ENCODE measurements around the gene CD6. TPM values are rescaled to one million over a fixed set of nuclear protein-coding genes. Genes with fewer than 3 reads are reported as not detected.
A peak's percentile ranks its signal among the peaks of the same experiment; 100 is the strongest.

Gene CD6
- total RNA-seq, 6 experiments from 2014 or later = 0.29 to 2.4 (median 0.52) TPM

DNA sequence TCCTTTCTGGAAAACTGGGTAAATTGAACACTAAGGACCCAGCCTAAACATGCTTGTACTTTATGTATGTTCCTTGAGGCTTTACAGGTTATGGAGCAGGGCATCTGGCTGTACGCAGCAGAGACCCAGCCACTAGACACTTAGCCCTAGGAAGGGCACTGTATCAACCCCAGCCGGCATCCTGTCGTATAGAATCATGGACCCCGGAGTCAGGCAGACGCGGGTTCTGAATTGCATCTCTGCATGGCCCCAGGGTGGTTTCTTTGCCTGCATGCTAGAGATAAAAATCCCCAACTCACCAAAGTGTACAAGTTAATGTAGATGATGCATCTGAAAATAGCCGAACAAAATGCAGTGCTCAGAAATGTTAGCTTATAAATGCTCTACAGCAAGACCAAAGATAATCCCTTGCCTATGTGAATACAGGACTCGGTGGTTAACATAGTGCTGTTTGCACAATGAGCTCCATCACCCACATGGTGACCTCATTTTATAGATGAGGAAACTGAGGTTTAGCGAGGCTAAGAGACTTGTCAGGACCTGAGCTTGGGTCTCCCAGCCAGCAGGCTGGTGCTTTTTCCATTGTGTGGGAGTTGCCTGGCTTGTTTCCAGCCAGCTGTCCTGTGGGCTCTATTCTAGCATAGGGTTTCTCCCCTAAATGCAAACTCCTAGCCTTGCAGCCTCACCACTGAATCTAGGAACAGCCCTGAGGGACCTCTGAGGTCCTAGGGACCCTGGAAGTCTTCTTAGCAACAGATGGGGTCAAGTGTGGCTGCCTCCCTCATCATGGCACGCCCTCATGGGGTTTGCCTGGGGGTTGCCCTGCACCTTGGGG, 7.3 kb downstream of the CD6 start:
- ATAC-seq (peak in 3 of 4 donors; percentile 25 to 40 (median 35)), DNase-seq (no peak)
- Histone ChIP-seq H3K4me3 (no peak overlapping the region), H3K27me3 (no peaks in the 10 kb centered on the region), H3K9me3 (no peaks in the 10 kb centered on the region), H3K4me1 (no peaks in the 10 kb centered on the region), H3K36me3 (no peaks in the 10 kb centered on the region), H3K27ac (no peak overlapping the region)
- TF ChIP-seq, protein P1, sequence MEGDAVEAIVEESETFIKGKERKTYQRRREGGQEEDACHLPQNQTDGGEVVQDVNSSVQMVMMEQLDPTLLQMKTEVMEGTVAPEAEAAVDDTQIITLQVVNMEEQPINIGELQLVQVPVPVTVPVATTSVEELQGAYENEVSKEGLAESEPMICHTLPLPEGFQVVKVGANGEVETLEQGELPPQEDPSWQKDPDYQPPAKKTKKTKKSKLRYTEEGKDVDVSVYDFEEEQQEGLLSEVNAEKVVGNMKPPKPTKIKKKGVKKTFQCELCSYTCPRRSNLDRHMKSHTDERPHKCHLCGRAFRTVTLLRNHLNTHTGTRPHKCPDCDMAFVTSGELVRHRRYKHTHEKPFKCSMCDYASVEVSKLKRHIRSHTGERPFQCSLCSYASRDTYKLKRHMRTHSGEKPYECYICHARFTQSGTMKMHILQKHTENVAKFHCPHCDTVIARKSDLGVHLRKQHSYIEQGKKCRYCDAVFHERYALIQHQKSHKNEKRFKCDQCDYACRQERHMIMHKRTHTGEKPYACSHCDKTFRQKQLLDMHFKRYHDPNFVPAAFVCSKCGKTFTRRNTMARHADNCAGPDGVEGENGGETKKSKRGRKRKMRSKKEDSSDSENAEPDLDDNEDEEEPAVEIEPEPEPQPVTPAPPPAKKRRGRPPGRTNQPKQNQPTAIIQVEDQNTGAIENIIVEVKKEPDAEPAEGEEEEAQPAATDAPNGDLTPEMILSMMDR (IDR thresholded peaks at IDR 0.05) = no peak
- TF ChIP-seq POLR2A (IDR thresholded peaks at IDR 0.05) = no peak
- 65% methylated on average over 7 of the region's 10 CpGs for WGBS (ENCODE audit: insufficient coverage, low coverage, low lambda C conversion rate, missing lambda C conversion rate)
- intact Hi-C loops (cut with DNase I) = no loop called here

DNA sequence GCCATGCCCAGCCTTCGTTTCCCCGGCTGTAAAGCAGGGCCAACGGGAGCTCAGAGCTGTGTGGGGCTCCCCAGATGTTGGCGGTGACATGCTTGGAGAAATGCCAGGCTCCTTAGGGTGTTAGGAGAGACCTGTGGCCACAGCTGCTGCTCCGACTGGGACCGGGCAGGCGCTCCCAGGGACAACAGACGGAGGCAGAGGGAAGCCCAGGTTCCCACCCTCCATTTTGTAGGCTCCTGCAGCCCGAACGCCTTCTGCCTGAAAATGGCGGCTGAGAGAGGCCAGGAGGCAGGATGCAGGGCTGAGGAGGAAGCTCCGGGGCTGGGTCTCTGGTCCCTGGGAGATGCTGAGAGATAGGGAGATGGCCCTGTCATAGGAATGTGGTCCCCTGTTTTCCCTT, 10.0 kb downstream of the CD6 start:
- no peaks in the 10 kb centered on the region for H3K9me3 ChIP-seq
- intact Hi-C loops (cut with DNase I) = loop anchor here in 1 of 2 donors (10.0 kb wide), 1 partner anchor 143 kb away; no protein-coding TSS in a partner anchor
- H3K27ac ChIP-seq = no peak overlapping the region
- no peak overlapping the region for H3K4me3 ChIP-seq
- no peaks in the 10 kb centered on the region for H3K36me3 ChIP-seq
- TF ChIP-seq POLR2A (IDR thresholded peaks at IDR 0.05) = no peak
- TF ChIP-seq, protein P1 (IDR thresholded peaks at IDR 0.05) = no peak
- H3K4me1 ChIP-seq = no peaks in the 10 kb centered on the region
- DNase-seq (no peak), ATAC-seq (no peak)
- no peaks in the 10 kb centered on the region for H3K27me3 ChIP-seq
- WGBS (ENCODE audit: insufficient coverage, low coverage, low lambda C conversion rate, missing lambda C conversion rate) = 76% methylated on average over 2 of the region's 12 CpGs

DNA sequence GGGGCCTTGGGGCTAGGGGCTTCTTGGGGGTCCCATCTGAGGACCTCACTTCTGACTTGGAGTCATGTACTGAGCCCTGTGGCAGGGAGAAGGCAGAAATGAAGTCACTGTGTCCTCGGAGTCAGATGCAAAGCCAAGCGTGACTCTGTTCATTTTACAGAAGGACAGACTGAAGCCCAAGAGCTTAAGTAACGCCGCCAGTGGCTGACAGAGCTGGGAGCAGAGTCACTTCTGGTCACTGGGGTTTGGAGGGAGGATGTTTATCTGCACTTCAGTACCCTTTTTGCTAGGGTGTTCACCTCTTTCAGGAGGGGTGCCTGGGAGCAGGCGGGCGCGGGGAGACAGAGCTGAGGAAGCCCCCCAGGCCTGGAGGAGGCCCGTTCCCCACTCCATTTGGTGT, 10.7 kb downstream of the CD6 start:
- Histone ChIP-seq H3K4me3 (no peak overlapping the region), H3K27me3 (no peaks in the 10 kb centered on the region), H3K9me3 (no peaks in the 10 kb centered on the region), H3K36me3 (no peaks in the 10 kb centered on the region), H3K4me1 (no peaks in the 10 kb centered on the region), H3K27ac (no peak overlapping the region)
- intact Hi-C loops (cut with DNase I) = loop anchor here in 1 of 2 donors (10.0 kb wide), 1 partner anchor 143 kb away; no protein-coding TSS in a partner anchor
- DNase-seq = no peak
- WGBS (ENCODE audit: insufficient coverage, low coverage, low lambda C conversion rate, missing lambda C conversion rate) = 73% methylated on average over 2 of the region's 8 CpGs
- TF ChIP-seq POLR2A (IDR thresholded peaks at IDR 0.05) = no peak
- TF ChIP-seq, protein P1 (IDR thresholded peaks at IDR 0.05) = no peak
- peak in 1 of 4 donors; percentile 55 for ATAC-seq

DNA sequence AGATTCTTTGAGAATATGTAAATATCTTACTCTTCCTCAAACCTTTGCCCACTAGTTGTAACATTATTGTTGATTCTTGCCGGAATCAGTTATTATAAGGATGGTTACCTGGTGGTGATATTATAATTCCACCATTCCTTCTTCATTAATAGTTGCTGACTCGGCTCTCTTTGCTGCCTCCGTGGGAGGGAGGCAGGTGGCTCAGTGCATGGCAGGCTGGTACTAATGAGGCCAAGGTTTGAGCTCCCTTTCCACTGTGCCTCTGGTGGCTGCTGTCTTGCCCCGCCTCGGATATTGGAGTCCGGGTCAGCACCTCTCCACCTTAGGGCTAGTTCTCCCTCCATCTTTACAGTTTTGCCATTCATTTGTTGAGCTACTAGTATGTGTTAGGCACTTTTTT, 12.7 kb downstream of the CD6 start:
- WGBS (ENCODE audit: insufficient coverage, low coverage, low lambda C conversion rate, missing lambda C conversion rate) = 55% methylated on average over 4 of the region's 6 CpGs
- no peak for ATAC-seq
- H3K27ac ChIP-seq = no peak overlapping the region
- no peaks in the 10 kb centered on the region for H3K4me1 ChIP-seq
- H3K9me3 ChIP-seq = no peaks in the 10 kb centered on the region
- no peaks in the 10 kb centered on the region for H3K36me3 ChIP-seq
- DNase-seq = no peak
- intact Hi-C loops (cut with DNase I) = loop anchor here in 1 of 2 donors (10.0 kb wide), 1 partner anchor 141 kb away; no protein-coding TSS in a partner anchor
- H3K27me3 ChIP-seq = no peaks in the 10 kb centered on the region
- TF ChIP-seq, protein P1 (IDR thresholded peaks at IDR 0.05) = no peak
- TF ChIP-seq POLR2A (IDR thresholded peaks at IDR 0.05) = no peak
- H3K4me3 ChIP-seq = no peak overlapping the region

All from right lobe of liver (tissue), 6 donors.